WTC11 (cell line): ENCODE results near the gene IAPP.

Experiments used
- ATF1 ChIP-seq: sonication (generic); formaldehyde crosslinking; IDR thresholded peaks from 2 replicates; pipeline ENCODE4 v1.8.1; 2023; ENCODE audit warnings: mild to moderate bottlenecking, moderate library complexity, missing genetic modification reagents
- ESRRA ChIP-seq: sonication (generic); formaldehyde crosslinking; IDR thresholded peaks from 2 replicates; pipeline ENCODE4 v1.8.1; 2022; ENCODE audit warnings: mild to moderate bottlenecking, missing genetic modification reagents, borderline replicate concordance
- FOXJ3 ChIP-seq: sonication (generic); formaldehyde crosslinking; IDR thresholded peaks from 2 replicates; pipeline ENCODE4 v1.9.0; 2021; ENCODE audit warnings: missing genetic modification reagents, mild to moderate bottlenecking, borderline replicate concordance
- FOXP1 ChIP-seq: sonication (generic); formaldehyde crosslinking; IDR thresholded peaks from 2 replicates; pipeline ENCODE4 v1.8.0; 2022; ENCODE audit warnings: missing genetic modification reagents, mild to moderate bottlenecking, moderate library complexity, borderline replicate concordance
- MAX ChIP-seq: sonication (generic); formaldehyde crosslinking; IDR thresholded peaks from 2 replicates; pipeline ENCODE4 v1.8.0; 2022; ENCODE audit warnings: mild to moderate bottlenecking, missing genetic modification reagents
- NR3C1 ChIP-seq: sonication (generic); formaldehyde crosslinking; conservative IDR thresholded peaks from 2 replicates; pipeline ENCODE4 v1.8.1; 2023; ENCODE audit warnings: low read depth, mild to moderate bottlenecking, missing genetic modification reagents
- SMAD3 ChIP-seq: sonication (generic); formaldehyde crosslinking; IDR thresholded peaks from 2 replicates; pipeline ENCODE4 v1.8.0; 2022; ENCODE audit warnings: missing genetic modification reagents, mild to moderate bottlenecking, borderline replicate concordance
- SOX15 ChIP-seq: fragments of 250-450 bp; sonication (Bioruptor Pico); IDR thresholded peaks from 2 replicates; pipeline ENCODE4 v1.9.0; 2021; ENCODE audit warnings: mild to moderate bottlenecking
- ZNF121 ChIP-seq: sonication (generic); formaldehyde crosslinking; IDR thresholded peaks from 2 replicates; pipeline ENCODE4 v1.8.0; 2023; ENCODE audit warnings: missing genetic modification reagents
- ZNF263 ChIP-seq: sonication (generic); formaldehyde crosslinking; IDR thresholded peaks from 2 replicates; pipeline ENCODE4 v1.8.1; 2022; ENCODE audit warnings: low read depth, mild to moderate bottlenecking, moderate library complexity, missing genetic modification reagents
- TF ChIP-seq, protein P1 (sequence below): fragments of 200-600 bp; IDR thresholded peaks from 2 replicates; pipeline ENCODE4 v1.8.0; 2022; ENCODE audit warnings: antibody characterized with exemption

DNA sequence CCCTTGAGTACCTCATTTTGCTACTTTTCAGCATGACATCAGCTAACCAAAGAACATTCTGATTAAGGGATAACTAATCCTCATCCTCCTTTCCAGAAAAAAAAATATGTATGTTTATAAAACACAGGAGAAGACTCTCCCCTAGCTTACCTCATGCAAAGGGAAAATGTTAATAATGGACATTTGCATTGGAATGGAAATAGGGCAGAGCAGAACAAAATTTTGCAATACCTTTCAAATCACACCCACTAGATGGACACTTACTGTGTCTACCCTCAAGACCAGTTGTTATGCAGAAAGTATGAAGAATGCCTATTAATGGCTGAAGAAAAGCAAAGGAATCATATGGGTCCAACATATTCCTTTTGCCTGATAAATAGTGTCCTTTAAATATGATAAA lies 29.1 kb upstream of the IAPP start:
- TF ChIP-seq ESRRA (CRISPR knock-in tag) = no peak
- TF ChIP-seq, protein P1, sequence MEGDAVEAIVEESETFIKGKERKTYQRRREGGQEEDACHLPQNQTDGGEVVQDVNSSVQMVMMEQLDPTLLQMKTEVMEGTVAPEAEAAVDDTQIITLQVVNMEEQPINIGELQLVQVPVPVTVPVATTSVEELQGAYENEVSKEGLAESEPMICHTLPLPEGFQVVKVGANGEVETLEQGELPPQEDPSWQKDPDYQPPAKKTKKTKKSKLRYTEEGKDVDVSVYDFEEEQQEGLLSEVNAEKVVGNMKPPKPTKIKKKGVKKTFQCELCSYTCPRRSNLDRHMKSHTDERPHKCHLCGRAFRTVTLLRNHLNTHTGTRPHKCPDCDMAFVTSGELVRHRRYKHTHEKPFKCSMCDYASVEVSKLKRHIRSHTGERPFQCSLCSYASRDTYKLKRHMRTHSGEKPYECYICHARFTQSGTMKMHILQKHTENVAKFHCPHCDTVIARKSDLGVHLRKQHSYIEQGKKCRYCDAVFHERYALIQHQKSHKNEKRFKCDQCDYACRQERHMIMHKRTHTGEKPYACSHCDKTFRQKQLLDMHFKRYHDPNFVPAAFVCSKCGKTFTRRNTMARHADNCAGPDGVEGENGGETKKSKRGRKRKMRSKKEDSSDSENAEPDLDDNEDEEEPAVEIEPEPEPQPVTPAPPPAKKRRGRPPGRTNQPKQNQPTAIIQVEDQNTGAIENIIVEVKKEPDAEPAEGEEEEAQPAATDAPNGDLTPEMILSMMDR = no peak
- TF ChIP-seq MAX (CRISPR knock-in tag) = no peak
- no peak for TF ChIP-seq ZNF121 (CRISPR knock-in tag)
- no peak for TF ChIP-seq FOXP1 (CRISPR knock-in tag)
- no peak for TF ChIP-seq SMAD3 (CRISPR knock-in tag)
- TF ChIP-seq FOXJ3 (CRISPR knock-in tag) = no peak
- no peak for TF ChIP-seq ZNF263
- no peak for TF ChIP-seq NR3C1 (CRISPR knock-in tag)
- TF ChIP-seq ATF1 = no peak
- TF ChIP-seq SOX15 = no peak
